Neural progenitor cell (in vitro differentiated cells): ENCODE results near the gene HDAC4.

ENCODE experiments used
- CTCF ChIP-seq: fragments of 200-600 bp; sonication (generic); IDR thresholded peaks from 2 replicates; pipeline ENCODE4 v1.5.1; 2017; ENCODE audit warnings: antibody characterized with exemption, mild to moderate bottlenecking
- EZH2 ChIP-seq: fragments of 200-600 bp; sonication (generic); IDR thresholded peaks from 2 replicates; pipeline ENCODE4 v1.6.1; 2017; ENCODE audit warnings: antibody characterized with exemption, mild to moderate bottlenecking, moderate library complexity

GRCh38 chr2:239086325-239087020, 314.3 kb downstream of the HDAC4 start:
- TF ChIP-seq CTCF: no peak
- TF ChIP-seq EZH2: no peak
